Colonic mucosa (tissue), 4 donors: ENCODE results near the gene AGBL4. TPM values are rescaled to one million over a fixed set of nuclear protein-coding genes. Genes with fewer than 3 reads are reported as not detected.

Experiments used
- DNase-seq: peaks from one replicate; pipeline ENCODE4 v3.0.0-alpha.2; 2020
- H3K27ac ChIP-seq: fragments of 200-600 bp; one replicate; pipeline ENCODE4 v1.8.0; 2021
- H3K27me3 ChIP-seq: fragments of 200-600 bp; one replicate; pipeline ENCODE4 v1.8.0; 2021
- H3K36me3 ChIP-seq: fragments of 200-600 bp; one replicate; pipeline ENCODE4 v1.8.0; 2021
- H3K4me1 ChIP-seq: fragments of 200-600 bp; one replicate; pipeline ENCODE4 v1.8.0; 2021; ENCODE audit warnings: mild to moderate bottlenecking
- H3K4me3 ChIP-seq: fragments of 200-600 bp; one replicate; pipeline ENCODE4 v1.8.0; 2021
- H3K9ac ChIP-seq, 2 donors: one replicate each; pipeline ENCODE4 v1.7.0; 2013; ENCODE audit warnings: control low read depth in 2 of 2, low read depth in 2 of 2, low read length in 2 of 2
- H3K9me3 ChIP-seq: fragments of 200-600 bp; one replicate; pipeline ENCODE4 v1.8.0; 2021
- intact Hi-C: fragments of 100-400 bp; cut with DNase I; formaldehyde crosslinking; loops from one replicate; pipeline ENCODE4 v1.14.1; 2022
- total RNA-seq, 2 donors: library from RNA; stranded (reverse); fragmentation: NEBNext Ultra II Directional in 1 of 2; extraction: Animal tissue kit (Norgen Biotek cat#: 25700) in 1 of 2; gene quantifications; one replicate each; pipeline ENCODE4 v1.2.1, GENCODE V29; 2021
- TF ChIP-seq, protein P1 (sequence below): fragments of 200-600 bp; IDR thresholded peaks from one replicate; pipeline ENCODE4 v1.8.0; 2022; ENCODE audit warnings: antibody characterized with exemption, mild to moderate bottlenecking
- donor health status: healthy.
- donor health status: DM: no; HTN: no; CAD: no.
- donor health status: DM: no; HTN: no; CAD: no.

The AGBL4 gene
- total RNA-seq, 2 donors from 2014 or later, result 0.24 to 0.30 TPM

GRCh38 chr1:48924099-48924498 is 1099.7 kb downstream of the AGBL4 start:
- no peak overlapping the region for H3K27ac ChIP-seq
- H3K9ac ChIP-seq, result no peak overlapping the region
- H3K36me3 ChIP-seq, result no peaks in the 10 kb centered on the region
- H3K4me1 ChIP-seq, result no peaks in the 10 kb centered on the region
- no peak overlapping the region for H3K4me3 ChIP-seq
- TF ChIP-seq, protein P1, sequence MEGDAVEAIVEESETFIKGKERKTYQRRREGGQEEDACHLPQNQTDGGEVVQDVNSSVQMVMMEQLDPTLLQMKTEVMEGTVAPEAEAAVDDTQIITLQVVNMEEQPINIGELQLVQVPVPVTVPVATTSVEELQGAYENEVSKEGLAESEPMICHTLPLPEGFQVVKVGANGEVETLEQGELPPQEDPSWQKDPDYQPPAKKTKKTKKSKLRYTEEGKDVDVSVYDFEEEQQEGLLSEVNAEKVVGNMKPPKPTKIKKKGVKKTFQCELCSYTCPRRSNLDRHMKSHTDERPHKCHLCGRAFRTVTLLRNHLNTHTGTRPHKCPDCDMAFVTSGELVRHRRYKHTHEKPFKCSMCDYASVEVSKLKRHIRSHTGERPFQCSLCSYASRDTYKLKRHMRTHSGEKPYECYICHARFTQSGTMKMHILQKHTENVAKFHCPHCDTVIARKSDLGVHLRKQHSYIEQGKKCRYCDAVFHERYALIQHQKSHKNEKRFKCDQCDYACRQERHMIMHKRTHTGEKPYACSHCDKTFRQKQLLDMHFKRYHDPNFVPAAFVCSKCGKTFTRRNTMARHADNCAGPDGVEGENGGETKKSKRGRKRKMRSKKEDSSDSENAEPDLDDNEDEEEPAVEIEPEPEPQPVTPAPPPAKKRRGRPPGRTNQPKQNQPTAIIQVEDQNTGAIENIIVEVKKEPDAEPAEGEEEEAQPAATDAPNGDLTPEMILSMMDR, result no peak
- no peaks in the 10 kb centered on the region for H3K9me3 ChIP-seq
- DNase-seq, result no peak
- intact Hi-C loops, result no loop called here
- H3K27me3 ChIP-seq, result no peaks in the 10 kb centered on the region

- DNase-seq, result no peak
- Histone ChIP-seq H3K9ac (no peak overlapping the region), H3K36me3 (no peaks in the 10 kb centered on the region), H3K27me3 (no peaks in the 10 kb centered on the region), H3K4me1 (no peaks in the 10 kb centered on the region), H3K27ac (no peak overlapping the region), H3K9me3 (no peaks in the 10 kb centered on the region), H3K4me3 (no peak overlapping the region)
- intact Hi-C loops, result no loop called here
- TF ChIP-seq, protein P1, result no peak
Observed at GRCh38 chr1:48923116-48923515, 1100.6 kb downstream of the AGBL4 start.

- no peak overlapping the region for H3K27ac ChIP-seq
- H3K4me3 ChIP-seq, result no peak overlapping the region
- no peak for DNase-seq
- H3K9me3 ChIP-seq, result no peaks in the 10 kb centered on the region
- intact Hi-C loops, result no loop called here
- H3K9ac ChIP-seq, result no peak overlapping the region
- H3K4me1 ChIP-seq, result no peaks in the 10 kb centered on the region
- TF ChIP-seq, protein P1, result no peak
- no peaks in the 10 kb centered on the region for H3K36me3 ChIP-seq
- H3K27me3 ChIP-seq, result no peaks in the 10 kb centered on the region
Observed at GRCh38 chr1:48920851-48921250, 1102.9 kb downstream of the AGBL4 start.

DNA sequence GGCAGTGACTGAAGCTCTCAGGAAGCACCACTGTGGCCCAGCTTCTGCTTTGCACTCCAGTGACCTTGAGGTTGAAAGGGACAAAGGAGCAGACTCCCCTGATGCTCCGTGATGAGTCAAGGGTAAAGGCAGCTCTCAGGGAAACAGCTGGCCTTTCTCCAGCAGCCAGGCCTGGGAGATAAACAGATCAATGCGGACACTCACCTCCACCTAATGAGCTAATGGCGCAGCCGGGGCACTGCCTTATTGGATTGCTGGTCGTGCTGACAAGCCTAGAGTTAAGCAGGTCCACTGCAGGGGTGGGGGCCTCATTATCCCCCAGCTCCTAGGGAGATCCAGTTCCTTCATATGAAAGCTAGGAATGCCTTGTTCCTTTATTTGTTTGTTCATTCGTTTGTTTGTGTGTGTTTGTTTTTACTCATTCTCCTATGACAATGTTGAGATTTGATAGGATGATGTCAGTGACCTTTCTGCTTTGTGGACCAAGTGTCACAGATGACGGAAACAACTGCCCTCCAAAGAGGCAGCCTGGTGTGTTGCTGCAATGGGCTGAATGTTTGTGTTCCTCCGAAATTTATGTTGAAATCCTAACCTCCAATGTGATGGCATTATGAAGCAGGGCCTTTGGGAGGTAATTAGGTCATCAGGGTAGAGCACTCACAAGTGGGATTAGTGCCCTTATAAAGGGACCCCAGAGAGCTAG is 1105.7 kb downstream of the AGBL4 start:
- no peaks in the 10 kb centered on the region for H3K4me1 ChIP-seq
- H3K4me3 ChIP-seq, result no peak overlapping the region
- no peak for DNase-seq
- H3K36me3 ChIP-seq, result no peaks in the 10 kb centered on the region
- TF ChIP-seq, protein P1, result no peak
- no peaks in the 10 kb centered on the region for H3K9me3 ChIP-seq
- H3K27ac ChIP-seq, result no peak overlapping the region
- H3K9ac ChIP-seq, result no peak overlapping the region
- intact Hi-C loops, result no loop called here
- H3K27me3 ChIP-seq, result no peaks in the 10 kb centered on the region

DNA sequence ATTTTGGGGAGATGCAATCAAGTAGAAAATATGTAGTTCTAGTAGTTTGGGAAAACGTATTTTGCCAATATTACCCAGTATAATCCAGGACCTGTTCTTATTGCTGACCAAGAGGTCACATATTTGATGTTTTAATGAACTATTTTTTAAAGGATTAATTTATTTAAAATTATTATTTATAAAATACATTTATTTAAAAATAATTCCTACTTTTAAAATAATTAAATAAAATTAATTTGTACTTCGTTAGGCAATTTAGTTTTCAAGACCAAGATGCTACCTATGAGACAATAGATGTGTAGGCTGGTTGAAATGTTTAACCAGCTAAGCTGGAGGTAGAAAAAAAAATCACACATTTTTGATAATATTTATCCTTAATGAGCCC is 1106.7 kb downstream of the AGBL4 start:
- H3K27me3 ChIP-seq, result no peaks in the 10 kb centered on the region
- no peak overlapping the region for H3K4me3 ChIP-seq
- H3K9me3 ChIP-seq, result no peaks in the 10 kb centered on the region
- H3K4me1 ChIP-seq, result no peaks in the 10 kb centered on the region
- H3K36me3 ChIP-seq, result no peaks in the 10 kb centered on the region
- no peak overlapping the region for H3K27ac ChIP-seq
- intact Hi-C loops, result no loop called here
- DNase-seq, result no peak
- H3K9ac ChIP-seq, result no peak overlapping the region
- TF ChIP-seq, protein P1, result no peak
